ENCODE measurements around the gene KIAA0825.

DNA sequence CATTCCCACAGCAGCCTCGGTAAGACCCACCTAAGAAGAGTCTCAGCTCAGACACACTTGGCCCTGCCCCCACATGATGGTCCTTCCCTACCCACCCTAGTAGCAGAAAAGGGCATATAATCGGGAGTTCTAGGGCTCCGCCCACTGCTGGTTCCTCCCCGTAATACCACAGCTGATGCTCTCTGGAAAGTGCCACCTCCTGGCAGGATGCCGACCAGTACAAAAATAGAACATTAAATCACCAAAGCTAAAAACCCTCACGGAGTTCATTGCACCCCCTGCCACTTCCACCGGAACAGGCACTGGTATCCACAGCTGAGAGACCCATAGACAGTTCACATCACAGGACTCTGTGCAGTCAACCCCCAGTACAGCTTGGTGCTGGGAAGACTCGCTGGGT lies 271.3 kb downstream of the KIAA0825 start:
- TF ChIP-seq, protein P1, sequence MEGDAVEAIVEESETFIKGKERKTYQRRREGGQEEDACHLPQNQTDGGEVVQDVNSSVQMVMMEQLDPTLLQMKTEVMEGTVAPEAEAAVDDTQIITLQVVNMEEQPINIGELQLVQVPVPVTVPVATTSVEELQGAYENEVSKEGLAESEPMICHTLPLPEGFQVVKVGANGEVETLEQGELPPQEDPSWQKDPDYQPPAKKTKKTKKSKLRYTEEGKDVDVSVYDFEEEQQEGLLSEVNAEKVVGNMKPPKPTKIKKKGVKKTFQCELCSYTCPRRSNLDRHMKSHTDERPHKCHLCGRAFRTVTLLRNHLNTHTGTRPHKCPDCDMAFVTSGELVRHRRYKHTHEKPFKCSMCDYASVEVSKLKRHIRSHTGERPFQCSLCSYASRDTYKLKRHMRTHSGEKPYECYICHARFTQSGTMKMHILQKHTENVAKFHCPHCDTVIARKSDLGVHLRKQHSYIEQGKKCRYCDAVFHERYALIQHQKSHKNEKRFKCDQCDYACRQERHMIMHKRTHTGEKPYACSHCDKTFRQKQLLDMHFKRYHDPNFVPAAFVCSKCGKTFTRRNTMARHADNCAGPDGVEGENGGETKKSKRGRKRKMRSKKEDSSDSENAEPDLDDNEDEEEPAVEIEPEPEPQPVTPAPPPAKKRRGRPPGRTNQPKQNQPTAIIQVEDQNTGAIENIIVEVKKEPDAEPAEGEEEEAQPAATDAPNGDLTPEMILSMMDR (IDR thresholded peaks at IDR 0.05; ENCODE audit: low read length): no peak
- TF ChIP-seq EZH2 (IDR thresholded peaks at IDR 0.05; ENCODE audit: borderline replicate concordance, low read length): no peak
